H1 (cell line): ENCODE results near the gene LIMA1. TPM values are rescaled to one million over a fixed set of nuclear protein-coding genes. Genes with fewer than 3 reads are reported as not detected.

Experiments used
- CTCF ChIA-PET: fragments of 300-600 bp; sonication (Branson Sonifier 250); formaldehyde crosslinking; loops from one replicate; lab custom pipeline; 2021; ENCODE audit not compliant: partially characterized antibody; lab: Charles Lee
- POLR2A ChIA-PET: fragments of 300-600 bp; sonication (Branson Sonifier 250); formaldehyde crosslinking; loops from one replicate; lab custom pipeline; 2021; ENCODE audit warnings: inconsistent platforms; ENCODE audit not compliant: partially characterized antibody; lab: Charles Lee
- DNase-seq, 2 experiments: peaks; one replicate each; pipeline versions ENCODE4 v3.0.0 to v3.0.0-alpha.2; 2010 to 2022; ENCODE audit warnings: low spot score in 2 of 2, low read depth in 1 of 2, mixed read lengths in 1 of 2
- FAIRE-seq: peaks from 2 replicates; lab custom pipeline; 2011; peaks lifted over from hg19 to GRCh38; lab: Jason Lieb, UNC
- H2AFZ ChIP-seq: 2 replicates; pipeline ENCODE4 v1.8.1; 2012; ENCODE audit warnings: low read length, inconsistent platforms
- H2AK5ac ChIP-seq: 2 replicates; pipeline ENCODE4 v1.6.1; 2013; ENCODE audit warnings: low read depth, low read length
- H2BK120ac ChIP-seq: replicated peaks from 2 replicates; pipeline ENCODE3; 2013; ENCODE audit warnings: low read depth, low read length, inconsistent platforms
- H2BK12ac ChIP-seq: 2 replicates; pipeline ENCODE4 v1.6.1; 2013; ENCODE audit warnings: low read depth, low read length
- H2BK15ac ChIP-seq: 2 replicates; pipeline ENCODE4 v1.6.1; 2013; ENCODE audit warnings: low read length
- H2BK20ac ChIP-seq: 2 replicates; pipeline ENCODE4 v1.6.1; 2013; ENCODE audit warnings: low read length
- H2BK5ac ChIP-seq: 2 replicates; pipeline ENCODE4 v1.6.1; 2013; ENCODE audit warnings: low read depth, low read length
- H3K14ac ChIP-seq: 2 replicates; pipeline ENCODE4 v1.6.1; 2013; ENCODE audit warnings: inconsistent platforms; ENCODE audit not compliant: insufficient read length
- H3K18ac ChIP-seq: 2 replicates; pipeline ENCODE4 v1.6.1; 2013; ENCODE audit warnings: low read length; ENCODE audit errors: extremely low read depth
- H3K23ac ChIP-seq: 2 replicates; pipeline ENCODE4 v1.6.1; 2013; ENCODE audit warnings: inconsistent platforms; ENCODE audit not compliant: insufficient read length
- H3K23me2 ChIP-seq: 2 replicates; pipeline ENCODE4 v1.6.1; 2013; ENCODE audit warnings: low read depth, low read length
- H3K27ac ChIP-seq: 2 replicates; pipeline ENCODE4 v1.6.1; 2011; ENCODE audit warnings: low read depth, low read length, inconsistent platforms
- H3K27me3 ChIP-seq, 4 experiments: replicated peaks in 1 of 4; 1 replicate in 1 of 4; 2 replicates in 3 of 4; pipeline versions ENCODE4 v1.6.1 to v1.8.1; 2011 to 2013; ENCODE audit warnings: low read length in 3 of 4, mild to moderate bottlenecking in 3 of 4, inconsistent platforms in 2 of 4, mixed read lengths in 2 of 4, moderate library complexity in 1 of 4; ENCODE audit not compliant: control insufficient read depth in 3 of 4, insufficient read depth in 3 of 4; ENCODE audit errors: extremely low read depth in 1 of 4
- H3K36me3 ChIP-seq, 4 experiments: 2 replicates each; pipeline versions ENCODE4 v1.6.1 to v1.8.1; 2011 to 2013; ENCODE audit warnings: mild to moderate bottlenecking in 4 of 4, low read length in 3 of 4, moderate library complexity in 2 of 4, control low read depth in 1 of 4, inconsistent platforms in 1 of 4; ENCODE audit not compliant: insufficient read depth in 4 of 4, control insufficient read depth in 2 of 4
- H3K4ac ChIP-seq: replicated peaks from 2 replicates; pipeline ENCODE3; 2013; ENCODE audit warnings: low read length, low read depth, mixed read lengths, inconsistent platforms; ENCODE audit not compliant: insufficient read length
- H3K4me1 ChIP-seq, 4 experiments: replicated peaks in 1 of 4; 1 replicate in 1 of 4; 2 replicates in 3 of 4; pipeline versions ENCODE4 v1.6.1 to v1.8.1; 2011 to 2013; ENCODE audit warnings: low read length in 3 of 4, inconsistent platforms in 2 of 4, mixed read lengths in 1 of 4; ENCODE audit not compliant: insufficient read depth in 4 of 4, control insufficient read depth in 3 of 4
- H3K4me2 ChIP-seq, 2 experiments: 2 replicates each; pipeline versions ENCODE4 v1.6.1 to v1.8.1; 2011 to 2013; ENCODE audit warnings: low read depth in 2 of 2, low read length in 2 of 2, control low read depth in 1 of 2, inconsistent platforms in 1 of 2, mild to moderate bottlenecking in 1 of 2; ENCODE audit not compliant: insufficient read depth in 1 of 2
- H3K4me3 ChIP-seq, 4 experiments: fragments of 200-600, 300-600 bp in 1 of 4; sonication (generic), shearing (Covaris generic), sonication (Bioruptor Twin) in 1 of 4; 2 replicates each; pipeline versions ENCODE4 v1.5.1 to v1.8.1; 2011 to 2016; ENCODE audit warnings: low read length in 4 of 4, low read depth in 3 of 4, control low read depth in 2 of 4, inconsistent platforms in 2 of 4, mild to moderate bottlenecking in 2 of 4, mixed read lengths in 1 of 4, moderate library complexity in 1 of 4; ENCODE audit not compliant: insufficient read depth in 2 of 4; ENCODE audit errors: extremely low read depth in 1 of 4
- H3K56ac ChIP-seq: replicated peaks from 2 replicates; pipeline ENCODE3; 2013; ENCODE audit warnings: low read depth, mild to moderate bottlenecking, mixed read lengths, low read length, inconsistent platforms; ENCODE audit not compliant: insufficient read length
- H3K79me1 ChIP-seq: 2 replicates; pipeline ENCODE4 v1.6.1; 2013; ENCODE audit warnings: low read depth, low read length, control low read depth
- H3K79me2 ChIP-seq, 2 experiments: 2 replicates each; pipeline versions ENCODE4 v1.6.1 to v1.8.1; 2012 to 2013; ENCODE audit warnings: low read length in 2 of 2, mild to moderate bottlenecking in 2 of 2, inconsistent platforms in 1 of 2; ENCODE audit not compliant: insufficient read depth in 2 of 2, control insufficient read depth in 1 of 2
- H3K9ac ChIP-seq, 4 experiments: replicated peaks in 1 of 4; 1 replicate in 1 of 4; 2 replicates in 3 of 4; pipeline versions ENCODE4 v1.6.1 to v1.8.1; 2011 to 2013; ENCODE audit warnings: low read depth in 3 of 4, low read length in 3 of 4, control low read depth in 2 of 4, mild to moderate bottlenecking in 2 of 4, moderate library complexity in 2 of 4, inconsistent platforms in 1 of 4; ENCODE audit errors: extremely low read depth in 1 of 4
- H3K9me3 ChIP-seq, 2 experiments: 2 replicates each; pipeline versions ENCODE4 v1.6.1 to v1.8.1; 2012 to 2013; ENCODE audit warnings: mild to moderate bottlenecking in 2 of 2, moderate library complexity in 2 of 2, control low read depth in 1 of 2, inconsistent platforms in 1 of 2, low read depth in 1 of 2, low read length in 1 of 2, mixed read lengths in 1 of 2; ENCODE audit not compliant: insufficient read depth in 2 of 2
- H4K20me1 ChIP-seq, 2 experiments: replicated peaks in 1 of 2; 2 replicates each; pipeline versions ENCODE3 to v1.8.1; 2011 to 2013; ENCODE audit warnings: inconsistent platforms in 2 of 2, low read length in 2 of 2, mild to moderate bottlenecking in 1 of 2; ENCODE audit not compliant: insufficient read depth in 2 of 2, control insufficient read depth in 1 of 2
- H4K5ac ChIP-seq: 2 replicates; pipeline ENCODE4 v1.6.1; 2013; ENCODE audit warnings: low read length, low read depth, mixed read lengths, inconsistent platforms; ENCODE audit not compliant: insufficient read length
- H4K8ac ChIP-seq: 2 replicates; pipeline ENCODE4 v1.8.0; 2013; ENCODE audit warnings: mild to moderate bottlenecking, moderate library complexity, low read length, inconsistent platforms; ENCODE audit not compliant: insufficient read depth; ENCODE audit errors: extremely low read depth
- H4K91ac ChIP-seq: replicated peaks from 2 replicates; pipeline ENCODE3; 2013; ENCODE audit warnings: low read length, mixed read lengths, inconsistent platforms; ENCODE audit not compliant: insufficient read length
- ASH2L ChIP-seq: fragments of 200-600, 300-600 bp; sonication (generic); IDR thresholded peaks from one replicate; pipeline ENCODE4 v1.7.1; 2017; ENCODE audit warnings: low read length
- CEBPB ChIP-seq: IDR thresholded peaks from 2 replicates; pipeline ENCODE4 v1.6.1; 2012; ENCODE audit warnings: low read depth, low read length
- E2F6 ChIP-seq: IDR thresholded peaks from 2 replicates; pipeline ENCODE4 v1.6.1; 2012; ENCODE audit warnings: inconsistent platforms
- EP300 ChIP-seq, 2 experiments: IDR thresholded peaks; 1 replicate in 1 of 2; 2 replicates in 1 of 2; pipeline ENCODE4 v1.6.1; 2011 to 2012; ENCODE audit warnings: low read depth in 2 of 2, low read length in 2 of 2, mild to moderate bottlenecking in 2 of 2, borderline replicate concordance in 1 of 2, inconsistent platforms in 1 of 2, moderate library complexity in 1 of 2
- POLR2A ChIP-seq, 2 experiments: IDR thresholded peaks; 1 replicate in 1 of 2; 2 replicates in 1 of 2; pipeline ENCODE4 v1.6.1; 2011; ENCODE audit warnings: low read depth in 2 of 2, low read length in 2 of 2, mild to moderate bottlenecking in 2 of 2; ENCODE audit errors: control extremely low read depth in 1 of 2
- SP1 ChIP-seq: IDR thresholded peaks from 2 replicates; pipeline ENCODE4 v1.6.1; 2011; ENCODE audit warnings: low read depth, low read length
- WGBS, 2 experiments: shearing (Covaris generic) in 1 of 2; methylation state at CpG; one replicate each; pipeline versions ENCODE4 v1.1.6 to v1.1.7; 2013 to 2015; ENCODE audit warnings: low lambda C conversion rate in 2 of 2, mixed read lengths in 2 of 2, inconsistent platforms in 1 of 2, low coverage in 1 of 2, missing lambda C conversion rate in 1 of 2; ENCODE audit not compliant: insufficient replicate concordance in 2 of 2, insufficient coverage in 1 of 2, insufficient read length in 1 of 2; ENCODE audit errors: extremely low coverage in 1 of 2, missing lambda C conversion rate in 1 of 2; 5-methylcytosine and 5-hydroxymethylcytosine counted together
- polyA plus RNA-seq, 7 experiments: library from polyadenylated mRNA; depleted of rRNA in 3 of 7; stranded (reverse) in 5 of 7; unstranded in 2 of 7; fragments of >200 nt in 5 of 7; fragments of 200-250 nt in 2 of 7; gene quantifications; 1 replicate in 5 of 7; 2 replicates in 1 of 7; 4 replicates in 1 of 7; pipeline versions ENCODE4 v1.2.1 to v1.2.3, GENCODE V29; 2011 to 2013; ENCODE audit warnings: missing spikeins in 2 of 7, mixed read lengths in 2 of 7
- total RNA-seq: library from RNA; stranded (reverse); fragmentation: NEBNext Ultra II Directional; extraction: Animal tissue kit (Norgen Biotek cat#: 25700); gene quantifications from 2 replicates; pipeline ENCODE4 v1.2.1, GENCODE V29; 2021

Gene LIMA1
- total and polyA plus RNA-seq, 2 of the 8 experiments (the other 6 are each of a cell fraction or from before 2014, with no cell fraction given) = 12.7 to 47.6 TPM

DNA sequence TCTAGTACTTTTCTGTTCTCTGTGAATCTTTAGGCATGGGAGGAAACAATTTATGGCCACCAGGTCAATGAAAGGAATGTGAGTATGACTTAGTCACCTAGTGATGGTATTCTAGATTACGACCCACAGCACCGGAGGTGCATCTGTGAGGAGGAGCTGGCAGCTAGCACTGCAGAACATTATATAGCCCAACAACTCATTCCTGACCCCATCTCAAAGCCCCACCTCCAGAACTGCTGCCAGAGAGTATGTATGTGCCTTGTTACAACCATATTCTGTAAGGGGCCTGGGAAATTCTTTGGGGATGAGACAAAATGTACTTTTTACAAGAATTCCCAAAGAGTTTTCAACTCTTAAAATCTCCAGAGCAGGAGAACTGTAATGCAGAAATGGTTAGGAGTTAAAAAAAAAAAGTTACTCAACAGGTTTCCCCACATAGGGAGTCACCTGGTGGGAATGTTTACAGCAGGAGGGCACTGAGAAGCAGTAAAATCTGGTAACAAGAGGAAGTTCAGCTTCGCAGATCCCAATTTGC lies 81.3 kb downstream of the LIMA1 start:
- Histone ChIP-seq H3K27ac (peak overlapping the region; percentile 65; the same call in 1 of the 2 replicates), H4K91ac (no peak overlapping the region), H3K56ac (no peak overlapping the region), H3K23ac (no peak overlapping the region), H4K5ac (peak overlapping the region; percentile 55), H2BK20ac (peak overlapping the region; percentile 76; the same call in 1 of the 2 replicates), H2AFZ (no peak overlapping the region), H2BK12ac (no peak overlapping the region), H2BK120ac (no peak overlapping the region), H3K18ac (no peak overlapping the region; the same call in 1 of the 2 replicates), H2BK5ac (peak overlapping the region; percentile 82), H2AK5ac (no peak overlapping the region), H3K4ac (no peak overlapping the region), H4K20me1 (no peaks in the 10 kb centered on the region), H3K79me2 (no peaks in the 10 kb centered on the region), H3K4me2 (peak overlapping the region; percentile 37 to 65; a peak in 3 of 4 replicates), H3K23me2 (no peaks in the 10 kb centered on the region), H3K36me3 (peaks cover 8 to 40% (median 18%) of the 10 kb centered on the region in 4 experiments), H3K14ac (no peak overlapping the region), H3K79me1 (no peaks in the 10 kb centered on the region; the same call in 1 of the 2 replicates), H3K9ac (peak overlapping the region in 1 of 4 experiments; percentile 54; a peak in 4 of 7 replicates), H3K4me1 (peaks cover 0 to 2% (median 2%) of the 10 kb centered on the region in 4 experiments; a peak in 2 of 7 replicates), H3K9me3 (no peaks in the 10 kb centered on the region), H3K27me3 (no peaks in the 10 kb centered on the region), H2BK15ac (no peak overlapping the region), H3K4me3 (peak overlapping the region in 3 of 4 experiments; percentile 19 to 40 (median 23); a peak in 4 of 8 replicates), H4K8ac (no peak overlapping the region)
- TF ChIP-seq CEBPB = no peak
- no peak for TF ChIP-seq POLR2A (IDR thresholded peaks at IDR 0.05; ENCODE audit: control extremely low read depth in 1 of 2, low read depth in 2 of 2, low read length in 2 of 2)
- TF ChIP-seq EP300 (IDR thresholded peaks at IDR 0.05; ENCODE audit: borderline replicate concordance in 1 of 2, low read depth in 2 of 2, low read length in 2 of 2) = peak in 1 of 2 experiments; percentile 5; a peak in 1 of 3 replicates
- TF ChIP-seq E2F6 = no peak
- TF ChIP-seq SP1 = peak; percentile 79
- peak; percentile 94 for TF ChIP-seq ASH2L
- 59% methylated on average over 3 of the region's 3 CpGs; no CpG with 5 or more reads in 1 of the 2 experiments for WGBS, 2 experiments
- DNase-seq (no peak), FAIRE-seq (no peak)
- ChIA-PET CTCF (interaction anchor here (0.6 to 1.2 kb wide), 3 partner anchors 11 to 29 kb away, joined by 3 to 4 read pairs (median 3); no protein-coding TSS in a partner anchor), POLR2A (interaction anchor here (0.6 to 2.1 kb wide), 3 partner anchors 11 to 376 kb away, joined by 4 to 10 read pairs (median 4); no protein-coding TSS in a partner anchor)
